Measurements from ENCODE around the gene WDR46.
A peak's percentile ranks its signal among the peaks of the same experiment; 100 is the strongest.

Gene WDR46, protein sequence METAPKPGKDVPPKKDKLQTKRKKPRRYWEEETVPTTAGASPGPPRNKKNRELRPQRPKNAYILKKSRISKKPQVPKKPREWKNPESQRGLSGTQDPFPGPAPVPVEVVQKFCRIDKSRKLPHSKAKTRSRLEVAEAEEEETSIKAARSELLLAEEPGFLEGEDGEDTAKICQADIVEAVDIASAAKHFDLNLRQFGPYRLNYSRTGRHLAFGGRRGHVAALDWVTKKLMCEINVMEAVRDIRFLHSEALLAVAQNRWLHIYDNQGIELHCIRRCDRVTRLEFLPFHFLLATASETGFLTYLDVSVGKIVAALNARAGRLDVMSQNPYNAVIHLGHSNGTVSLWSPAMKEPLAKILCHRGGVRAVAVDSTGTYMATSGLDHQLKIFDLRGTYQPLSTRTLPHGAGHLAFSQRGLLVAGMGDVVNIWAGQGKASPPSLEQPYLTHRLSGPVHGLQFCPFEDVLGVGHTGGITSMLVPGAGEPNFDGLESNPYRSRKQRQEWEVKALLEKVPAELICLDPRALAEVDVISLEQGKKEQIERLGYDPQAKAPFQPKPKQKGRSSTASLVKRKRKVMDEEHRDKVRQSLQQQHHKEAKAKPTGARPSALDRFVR

DNA sequence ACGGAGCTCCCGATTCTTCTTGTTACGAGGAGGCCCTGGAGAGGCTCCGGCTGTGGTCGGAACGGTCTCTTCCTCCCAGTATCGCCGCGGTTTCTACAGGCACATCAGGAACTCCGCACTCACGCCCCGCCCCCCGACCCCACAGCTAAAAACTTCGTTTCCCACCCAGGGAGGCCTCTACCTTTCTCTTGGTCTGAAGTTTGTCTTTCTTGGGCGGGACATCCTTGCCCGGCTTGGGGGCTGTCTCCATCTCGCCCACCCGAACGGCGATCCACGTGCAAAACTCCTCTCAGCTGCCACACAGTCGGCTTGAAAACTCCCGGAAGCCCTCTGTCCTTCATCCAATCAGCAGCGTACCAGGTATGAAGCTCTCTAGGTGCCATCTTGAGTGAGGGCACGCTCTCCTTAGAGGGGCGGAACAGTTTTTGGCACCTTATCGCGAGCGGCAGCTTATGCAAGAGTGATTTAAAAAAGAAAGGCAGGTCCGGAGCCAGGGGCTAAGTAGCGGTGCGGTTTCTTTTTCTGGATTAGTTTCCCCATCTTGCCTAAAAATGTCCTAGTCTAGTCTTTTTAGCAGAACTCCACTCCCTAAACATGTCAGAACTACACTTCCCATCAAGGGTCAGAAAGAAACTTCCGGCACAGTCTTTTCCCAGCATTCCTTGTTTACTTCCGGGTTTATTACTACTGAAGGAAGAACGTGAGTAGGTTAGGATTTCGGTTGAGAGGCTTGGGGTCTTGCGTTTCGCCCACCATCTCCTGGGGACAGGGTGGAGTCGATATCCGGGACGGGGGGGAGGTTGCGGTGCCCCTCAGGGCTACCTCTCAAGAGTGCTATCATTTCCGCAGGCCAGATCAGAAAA is at the start of gene WDR46, which contains the start of gene PFDN6:
Gene WDR46, minus strand, starts transcription at position 319 of the 863 bp plus-strand sequence. Its CDS starts 69 bp downstream, at position 250.
Gene PFDN6, plus strand, starts transcription at position 681 of the 863 bp plus-strand sequence. CDS start 256 bp downstream, outside the sequence.
- peak; percentile 87 to 91 (median 90) for DNase-seq

DNA sequence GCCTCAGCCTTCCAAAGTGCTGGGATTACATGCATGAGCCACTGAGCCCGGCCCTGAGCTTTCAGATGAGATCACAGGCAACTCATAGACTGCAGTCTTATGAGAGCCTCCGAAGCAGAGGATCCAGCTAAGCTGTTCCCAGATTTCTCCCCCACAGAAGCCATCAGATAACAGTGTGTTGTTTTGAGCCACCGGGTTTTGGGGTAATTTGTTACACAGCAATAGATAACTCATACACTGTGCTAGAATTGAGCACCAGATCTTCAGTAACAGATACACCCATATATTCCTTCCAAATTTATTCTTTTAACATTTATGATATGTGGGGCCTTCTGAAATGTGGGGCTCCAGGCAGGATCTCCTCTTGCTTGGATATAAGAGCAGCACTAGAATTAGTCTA is 47.5 kb upstream of the WDR46 start:
- DNase-seq: no peak

- DNase-seq: no peak
Measured at GRCh38 chr6:33335916-33336315, 46.9 kb upstream of the WDR46 start.

GRCh38 chr6:33333666-33334065 is 44.6 kb upstream of the WDR46 start:
- peak in 2 of 3 donors; percentile 24 to 52 for DNase-seq

- DNase-seq: no peak
Measured at GRCh38 chr6:33330736-33331135, 41.7 kb upstream of the WDR46 start.

DNA sequence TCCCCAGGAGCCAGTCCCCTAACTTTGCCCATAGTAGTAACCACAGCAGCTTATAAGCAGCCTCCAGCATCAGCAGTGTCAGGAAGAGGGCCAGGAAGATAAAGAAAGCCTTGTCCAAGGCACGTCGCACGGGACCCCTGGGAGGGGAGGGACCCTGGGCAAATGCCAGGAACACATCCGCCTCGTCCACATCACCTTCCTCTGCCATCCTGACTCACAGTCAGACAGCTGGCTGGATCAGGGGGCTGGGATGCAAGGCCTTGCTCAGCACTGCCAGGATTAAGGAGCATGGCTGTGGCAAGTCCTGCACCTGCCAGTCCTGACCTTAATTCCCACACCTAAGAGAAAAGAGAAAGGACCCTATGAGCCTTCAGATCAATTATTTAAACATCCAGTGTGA is 40.0 kb upstream of the WDR46 start:
- no peak for DNase-seq

DNA sequence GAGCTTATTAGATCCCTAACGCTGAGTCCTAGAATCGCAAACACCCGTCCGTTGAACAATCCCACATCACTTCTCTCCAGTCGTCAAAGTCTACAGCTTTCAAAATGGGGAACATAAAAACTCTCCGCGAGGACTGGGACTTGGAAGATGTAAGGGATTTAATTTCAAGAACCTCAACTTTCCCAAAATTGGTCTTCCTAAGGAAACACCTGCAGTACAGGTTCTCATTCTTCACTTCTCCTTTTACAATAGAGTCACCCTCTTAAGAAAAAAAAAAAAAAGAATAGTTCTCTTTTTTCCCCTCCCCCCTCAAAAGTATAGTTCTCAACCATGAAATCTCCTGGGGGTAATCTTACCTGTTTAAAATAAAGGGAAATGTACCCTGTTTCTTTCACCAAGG is 35.1 kb upstream of the WDR46 start:
- peak in 1 of 3 donors; percentile 31 for DNase-seq

DNA sequence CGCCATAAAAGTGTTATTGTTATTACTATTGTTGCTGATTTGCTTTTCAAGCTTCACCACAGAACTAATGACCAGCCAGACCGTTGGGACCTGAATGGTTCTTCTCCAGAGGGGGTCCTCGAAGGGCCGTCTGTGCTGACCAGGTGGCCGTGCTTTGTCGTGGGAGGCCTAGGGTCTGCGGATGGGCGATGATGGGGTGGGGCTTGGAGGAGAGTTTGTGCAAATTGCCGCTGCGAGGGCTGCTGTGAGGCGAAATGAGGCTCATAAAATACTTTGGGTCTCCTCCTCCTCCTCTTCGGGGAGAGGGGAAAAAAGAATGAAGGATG is 34.5 kb upstream of the WDR46 start:
- no peak for DNase-seq

- DNase-seq: no peak
Measured at GRCh38 chr6:33321227-33321626, 32.2 kb upstream of the WDR46 start.

DNA sequence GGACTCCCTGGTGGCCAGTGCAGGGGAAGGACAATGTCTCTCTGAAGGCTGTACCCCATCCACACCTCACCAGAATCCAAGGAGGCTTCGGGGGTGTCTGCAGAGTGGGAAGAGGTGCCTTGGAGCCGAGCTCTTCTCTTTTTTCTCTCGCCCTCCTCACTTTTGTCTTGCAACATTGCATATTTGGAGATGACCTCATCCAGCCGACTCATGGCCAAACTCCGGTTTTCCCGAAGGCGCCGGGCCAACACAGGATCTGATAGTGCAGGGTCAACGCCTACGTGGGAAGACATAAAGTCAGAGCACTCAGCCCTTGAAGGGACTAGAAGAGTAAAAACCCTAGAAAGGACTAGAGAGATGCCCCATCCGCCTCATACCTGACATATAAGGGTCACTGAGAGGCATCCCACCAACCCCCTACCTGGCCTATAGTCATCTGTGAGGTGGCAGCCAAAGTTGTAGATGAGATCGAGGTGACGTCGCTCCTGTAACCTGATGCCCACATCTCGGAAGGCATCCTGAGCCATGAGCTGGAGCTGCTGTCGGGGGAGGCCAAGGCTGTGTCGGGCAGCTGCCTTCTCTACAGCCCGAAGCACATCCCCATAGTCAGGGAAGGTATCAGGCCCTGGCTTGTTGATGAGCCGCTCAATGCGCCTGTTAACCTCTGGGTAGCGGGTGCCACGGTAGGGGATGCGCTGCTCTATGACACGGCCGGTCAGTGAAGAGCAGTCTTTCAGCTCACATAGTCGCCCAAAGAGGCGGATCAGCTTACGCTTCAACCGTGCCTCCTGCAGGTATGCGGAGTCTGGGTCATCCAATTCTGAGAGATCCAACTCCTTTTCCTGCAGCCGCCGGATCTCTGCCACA is 31.5 kb upstream of the WDR46 start:
- peak; percentile 90 to 94 (median 92) for DNase-seq

DNA sequence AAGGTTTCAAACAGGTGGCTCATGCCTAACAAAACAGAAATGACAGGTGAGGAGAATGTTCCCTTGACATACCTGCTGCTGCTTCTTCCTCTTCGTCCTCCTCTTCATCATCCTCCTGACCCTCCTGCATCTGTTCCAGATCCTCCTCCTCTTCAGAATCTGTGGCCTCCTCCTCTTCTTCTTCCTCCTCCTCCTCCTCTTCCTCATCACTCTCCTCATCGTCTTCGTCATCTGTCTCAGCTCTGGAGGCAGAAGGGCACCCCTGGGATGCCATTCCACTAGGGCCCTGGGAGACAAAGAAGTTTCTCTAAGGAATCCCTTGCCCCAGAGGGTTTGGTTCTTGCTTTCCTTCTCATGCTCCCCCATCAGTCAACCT is 30.9 kb upstream of the WDR46 start:
- DNase-seq: no peak

GRCh38 chr6:33318426-33319073 is 29.5 kb upstream of the WDR46 start:
- no peak for DNase-seq

GRCh38 chr6:33317669-33318425 is 28.8 kb upstream of the WDR46 start, which contains the start of gene ZBTB22:
TSS of gene ZBTB22 (minus strand) at chr6:33317744. CDS start at chr6:33316916, 828 bp downstream.
- DNase-seq: peak; percentile 98 to 99 (median 99)

GRCh38 chr6:33317419-33317668 is 28.3 kb upstream of the WDR46 start:
- no peak for DNase-seq

GRCh38 chr6:33316603-33317418 is 27.8 kb upstream of the WDR46 start:
- DNase-seq: peak in 1 of 3 donors; percentile 24

DNA sequence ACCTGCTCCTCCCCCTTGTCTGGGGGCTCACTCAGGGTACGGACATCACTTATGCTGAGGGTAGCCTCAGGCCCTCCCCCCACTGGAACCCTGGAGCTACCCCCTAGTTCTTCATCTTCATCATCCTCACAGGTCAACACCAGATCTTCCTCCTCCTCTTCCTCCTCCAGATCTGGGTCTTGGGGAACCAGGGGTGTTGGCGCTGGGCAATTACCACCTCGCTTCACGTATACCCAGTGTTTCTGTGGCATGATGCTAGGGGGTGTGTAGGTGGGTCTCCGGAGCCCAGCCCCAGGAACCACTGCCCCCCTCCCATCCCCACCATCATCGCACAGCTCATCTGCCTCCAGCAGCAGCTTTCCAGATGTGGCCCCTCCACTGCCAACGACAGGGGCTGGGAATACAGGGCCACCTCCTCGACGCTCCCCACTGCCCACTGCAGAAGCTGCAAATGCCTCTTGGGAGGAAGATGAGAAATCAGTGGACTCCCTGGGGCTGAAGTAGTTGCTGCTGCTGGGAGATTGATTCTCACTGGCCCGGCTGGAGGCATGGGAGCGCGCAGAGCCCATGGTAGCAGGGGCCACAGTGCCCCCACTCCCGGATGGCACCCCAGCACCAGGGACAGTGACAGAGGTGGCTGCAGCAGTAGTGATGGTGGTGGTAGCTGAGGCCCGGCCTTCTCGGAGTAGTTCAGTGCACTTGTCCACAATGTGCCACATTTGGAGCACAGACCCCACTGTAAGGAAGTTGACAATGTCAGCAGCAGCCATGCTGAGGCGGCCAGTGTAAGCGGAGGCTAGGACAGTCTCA is 27.0 kb upstream of the WDR46 start:
- no peak for DNase-seq

DNA sequence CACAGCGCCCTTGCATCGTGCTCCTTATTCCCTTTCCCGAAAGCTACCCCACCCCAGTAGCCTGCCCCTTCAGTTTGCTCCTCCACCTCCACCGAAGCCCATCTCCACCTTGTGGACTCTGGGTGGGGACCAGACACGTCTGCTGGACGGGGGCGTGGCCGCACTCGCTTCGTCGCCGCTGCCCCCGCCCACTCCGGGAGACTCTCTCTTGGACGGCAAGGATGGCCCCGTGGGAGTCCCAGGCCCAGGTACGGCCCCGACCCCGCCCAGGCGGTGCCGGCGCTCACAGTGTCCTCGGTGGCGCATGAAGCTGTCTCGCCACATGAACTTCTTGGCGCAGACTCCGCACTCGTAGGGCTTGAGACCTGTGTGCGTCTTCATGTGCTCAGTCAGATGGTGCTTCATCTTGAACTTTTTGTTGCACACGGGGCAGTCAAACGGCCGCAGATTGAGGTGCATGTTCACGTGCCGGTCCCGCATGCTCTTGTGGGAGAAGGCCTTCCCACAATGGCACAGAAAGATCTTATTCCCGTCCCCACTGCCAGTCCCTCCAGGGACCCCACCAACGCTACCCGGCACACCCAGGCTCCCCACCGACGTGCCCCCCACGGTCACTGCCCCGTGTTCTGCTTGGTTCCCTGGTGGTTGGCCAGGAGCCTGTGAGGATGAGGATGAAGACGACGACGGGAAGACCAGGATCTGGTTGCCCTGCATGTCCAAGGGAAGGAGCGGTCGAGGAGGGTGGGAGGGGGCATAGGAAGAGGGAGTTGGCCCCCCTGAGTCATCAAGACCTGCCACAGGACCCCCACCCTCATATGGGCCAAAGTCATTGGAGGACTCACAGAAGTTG is 26.1 kb upstream of the WDR46 start:
- DNase-seq: peak in 1 of 3 donors; percentile 46

GRCh38 chr6:33314515-33314942 is 25.5 kb upstream of the WDR46 start:
- DNase-seq: peak; percentile 95 to 97 (median 95)
